Activated CD8-positive, alpha-beta T cell treated with anti-CD3 and anti-CD28 coated beads for 36 hours (primary cell): ENCODE results near the gene PRELP. TPM values are rescaled to one million over a fixed set of nuclear protein-coding genes. Genes with fewer than 3 reads are reported as not detected.

ENCODE experiments used
- ATAC-seq: fragments of 200-7000 bp; cut with Tn5 transposase; one replicate; pipeline ENCODE4 v1.10.0; 2021; ENCODE audit warnings: mild to moderate bottlenecking, moderate library complexity
- CTCF ChIA-PET: fragments of 350-600 bp; sonication (Branson Sonifier 250); formaldehyde crosslinking; loops from one replicate; lab custom pipeline; 2021; ENCODE audit warnings: antibody characterized with exemption; lab: Charles Lee
- POLR2A ChIA-PET: fragments of 350-600 bp; sonication (Branson Sonifier 250); formaldehyde crosslinking; loops from one replicate; lab custom pipeline; 2021; ENCODE audit warnings: antibody characterized with exemption; lab: Charles Lee
- DNase-seq: peaks from one replicate; pipeline ENCODE4 v3.0.0-alpha.2; 2020
- H3K27ac Mint-ChIP-seq: one replicate; pipeline ENCODE4 v1.8.0; 2021; ENCODE audit warnings: mild to moderate bottlenecking, mixed read lengths
- H3K27me3 Mint-ChIP-seq: one replicate; pipeline ENCODE4 v1.8.0; 2021; ENCODE audit warnings: mixed read lengths
- H3K36me3 Mint-ChIP-seq: one replicate; pipeline ENCODE4 v1.8.0; 2021; ENCODE audit warnings: low read depth, mixed read lengths
- H3K4me1 Mint-ChIP-seq: one replicate; pipeline ENCODE4 v1.8.0; 2021; ENCODE audit warnings: low read depth, mixed read lengths
- H3K4me3 Mint-ChIP-seq: one replicate; pipeline ENCODE4 v1.8.0; 2021; ENCODE audit warnings: mild to moderate bottlenecking, moderate library complexity, mixed read lengths
- H3K9me3 Mint-ChIP-seq: one replicate; pipeline ENCODE4 v1.8.0; 2021; ENCODE audit warnings: mixed read lengths
- intact Hi-C: fragments of 100-400 bp; cut with micrococcal nuclease; formaldehyde crosslinking; loops from one replicate; pipeline ENCODE4 v1.10.0; 2022
- total RNA-seq, 2 experiments: library from RNA; stranded (reverse); gene quantifications; one replicate each; pipeline ENCODE4 v1.2.3, GENCODE V29; 2021
- TF ChIP-seq, protein P1 (sequence below): fragments of 200-600 bp; IDR thresholded peaks from one replicate; pipeline ENCODE4 v1.8.0; 2022; ENCODE audit warnings: antibody characterized with exemption, mild to moderate bottlenecking

PRELP gene
- total RNA-seq, 2 experiments from 2014 or later: not detected

DNA sequence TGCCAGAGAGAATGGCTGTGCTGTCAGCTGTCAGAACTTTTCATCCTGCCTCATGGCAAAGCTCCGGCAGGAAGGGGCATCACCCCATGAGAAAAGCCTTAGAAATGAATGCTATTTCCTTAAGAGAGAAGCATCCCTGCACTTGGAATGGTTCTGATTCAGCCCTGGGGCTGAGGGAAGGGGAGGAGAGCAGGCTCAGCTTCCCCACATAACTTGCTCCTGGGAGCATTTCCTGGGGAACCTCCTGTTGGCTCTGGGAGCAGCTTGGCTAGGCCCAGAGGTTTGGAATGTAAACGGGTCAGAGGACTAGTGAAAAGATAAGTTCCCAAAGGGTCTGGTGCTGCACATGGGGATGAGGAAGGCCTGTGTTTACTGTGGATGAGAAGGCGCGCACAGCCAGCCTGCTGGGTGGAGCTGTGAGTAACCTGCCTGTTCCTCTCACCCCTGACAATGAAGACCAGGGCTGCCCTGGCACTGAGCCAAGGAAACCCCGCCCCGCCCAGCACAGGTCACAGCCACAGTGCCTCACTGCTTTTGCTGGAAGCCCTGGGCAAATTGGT lies 5.0 kb downstream of the PRELP start:
- Mint-ChIP-seq H3K27ac (no peak overlapping the region), H3K27me3 (peaks cover 5% of the 10 kb centered on the region), H3K36me3 (no peaks in the 10 kb centered on the region), H3K9me3 (no peaks in the 10 kb centered on the region), H3K4me1 (peaks cover 7% of the 10 kb centered on the region), H3K4me3 (no peak overlapping the region)
- intact Hi-C loops: no loop called here
- ATAC-seq (no peak), DNase-seq (peak; percentile 59)
- CTCF ChIA-PET: interaction anchor here (1.1 to 6.8 kb wide), 7 partner anchors 7 to 213 kb away, joined by 3 to 39 read pairs (median 4); no protein-coding TSS in a partner anchor
- TF ChIP-seq, protein P1, sequence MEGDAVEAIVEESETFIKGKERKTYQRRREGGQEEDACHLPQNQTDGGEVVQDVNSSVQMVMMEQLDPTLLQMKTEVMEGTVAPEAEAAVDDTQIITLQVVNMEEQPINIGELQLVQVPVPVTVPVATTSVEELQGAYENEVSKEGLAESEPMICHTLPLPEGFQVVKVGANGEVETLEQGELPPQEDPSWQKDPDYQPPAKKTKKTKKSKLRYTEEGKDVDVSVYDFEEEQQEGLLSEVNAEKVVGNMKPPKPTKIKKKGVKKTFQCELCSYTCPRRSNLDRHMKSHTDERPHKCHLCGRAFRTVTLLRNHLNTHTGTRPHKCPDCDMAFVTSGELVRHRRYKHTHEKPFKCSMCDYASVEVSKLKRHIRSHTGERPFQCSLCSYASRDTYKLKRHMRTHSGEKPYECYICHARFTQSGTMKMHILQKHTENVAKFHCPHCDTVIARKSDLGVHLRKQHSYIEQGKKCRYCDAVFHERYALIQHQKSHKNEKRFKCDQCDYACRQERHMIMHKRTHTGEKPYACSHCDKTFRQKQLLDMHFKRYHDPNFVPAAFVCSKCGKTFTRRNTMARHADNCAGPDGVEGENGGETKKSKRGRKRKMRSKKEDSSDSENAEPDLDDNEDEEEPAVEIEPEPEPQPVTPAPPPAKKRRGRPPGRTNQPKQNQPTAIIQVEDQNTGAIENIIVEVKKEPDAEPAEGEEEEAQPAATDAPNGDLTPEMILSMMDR: no peak
- POLR2A ChIA-PET: no interaction called here

DNA sequence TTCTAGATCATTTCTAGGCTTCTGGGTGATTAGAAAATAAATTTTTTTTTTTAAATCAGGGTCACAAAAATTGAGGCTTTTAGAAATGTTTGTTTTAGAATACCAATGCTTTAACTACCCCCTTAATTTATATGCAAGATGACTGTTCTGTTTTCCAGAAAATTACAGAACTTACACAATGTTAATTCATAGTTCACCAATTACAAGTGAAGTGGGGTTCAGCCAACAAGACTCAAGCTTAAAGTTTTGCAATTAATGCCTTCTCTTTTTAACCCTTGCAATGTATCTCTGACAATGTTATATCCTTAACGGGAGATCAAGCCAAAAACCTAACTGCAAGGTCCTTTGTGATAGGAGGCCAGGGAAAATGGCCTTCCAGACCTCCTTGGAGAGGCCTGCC lies 5.6 kb downstream of the PRELP start:
- H3K27ac Mint-ChIP-seq: no peak overlapping the region
- H3K4me1 Mint-ChIP-seq: peaks cover 7% of the 10 kb centered on the region
- peaks cover 2% of the 10 kb centered on the region for H3K27me3 Mint-ChIP-seq
- intact Hi-C loops: no loop called here
- no peaks in the 10 kb centered on the region for H3K9me3 Mint-ChIP-seq
- TF ChIP-seq, protein P1: no peak
- ChIA-PET POLR2A (no interaction called here), CTCF (interaction anchor here (1.1 to 3.3 kb wide), 2 partner anchors 141 to 208 kb away, joined by 3 to 12 read pairs; no protein-coding TSS in a partner anchor)
- DNase-seq (no peak), ATAC-seq (no peak)
- H3K36me3 Mint-ChIP-seq: no peaks in the 10 kb centered on the region
- H3K4me3 Mint-ChIP-seq: no peak overlapping the region

- peak overlapping the region; percentile 58 for H3K4me3 Mint-ChIP-seq
- ATAC-seq (no peak), DNase-seq (no peak)
- ChIA-PET CTCF (interaction anchor here (1.0 to 9.7 kb wide), 16 partner anchors 10 to 217 kb away, joined by 3 to 166 read pairs (median 5); partner anchors contain the start of gene PRELP), POLR2A (no interaction called here)
- H3K27ac Mint-ChIP-seq: no peak overlapping the region
- H3K27me3 Mint-ChIP-seq: no peaks in the 10 kb centered on the region
- TF ChIP-seq, protein P1: no peak
- no peaks in the 10 kb centered on the region for H3K9me3 Mint-ChIP-seq
- intact Hi-C loops: loop anchor here (2.0 kb wide), 2 partner anchors 146 to 220 kb away; no protein-coding TSS in a partner anchor
- H3K4me1 Mint-ChIP-seq: peaks cover 6% of the 10 kb centered on the region
- H3K36me3 Mint-ChIP-seq: no peaks in the 10 kb centered on the region
These were observed 11.2 kb downstream of the PRELP start for GRCh38 chr1:203486618-203487370.

DNA sequence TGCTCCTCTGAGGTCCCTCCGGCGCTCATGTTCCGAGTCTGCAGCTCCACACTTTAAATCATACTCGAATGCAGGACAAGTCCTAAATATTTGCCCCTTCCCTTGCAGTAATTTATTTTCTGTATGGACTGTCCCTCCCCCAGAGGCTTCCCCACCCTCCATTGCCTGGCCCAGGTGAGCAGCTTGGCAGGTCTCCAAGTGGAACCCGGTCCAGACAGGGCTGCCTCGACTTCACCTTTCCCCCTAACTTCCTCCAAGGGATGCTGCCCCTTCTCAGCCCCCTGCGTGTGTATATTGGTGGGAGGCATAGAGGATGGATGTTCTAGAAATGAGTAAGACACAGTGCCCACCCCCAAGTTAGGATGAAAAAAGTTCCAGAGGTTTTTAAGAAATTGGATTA lies 12.9 kb downstream of the PRELP start:
- intact Hi-C loops: no loop called here
- no peaks in the 10 kb centered on the region for H3K36me3 Mint-ChIP-seq
- CTCF ChIA-PET: interaction anchor here (0.6 to 9.7 kb wide), 44 partner anchors 10 to 384 kb away, joined by 3 to 166 read pairs (median 4); partner anchors contain the start of genes LAX1 and PRELP
- DNase-seq (no peak), ATAC-seq (no peak)
- H3K9me3 Mint-ChIP-seq: no peaks in the 10 kb centered on the region
- no peaks in the 10 kb centered on the region for H3K27me3 Mint-ChIP-seq
- peaks cover 6% of the 10 kb centered on the region for H3K4me1 Mint-ChIP-seq
- no peak overlapping the region for H3K27ac Mint-ChIP-seq
- TF ChIP-seq, protein P1: no peak
- no peak overlapping the region for H3K4me3 Mint-ChIP-seq
- POLR2A ChIA-PET: interaction anchor here (1.0 kb wide), 2 partner anchors 145 to 147 kb away, joined by 3 read pairs; no protein-coding TSS in a partner anchor
